Heart left ventricle (tissue), 16 donors: Measurements from ENCODE around the gene KRT9. TPM values are rescaled to one million over a fixed set of nuclear protein-coding genes. Genes with fewer than 3 reads are reported as not detected.
A peak's percentile ranks its signal among the peaks of the same experiment; 100 is the strongest.

Experiments used
- ATAC-seq, 4 donors: fragments of 200-7000 bp; cut with Tn5 transposase; one replicate each; pipeline ENCODE4 v1.9.1; 2020 to 2022; ENCODE audit warnings: moderate library complexity in 4 of 4, mild to moderate bottlenecking in 3 of 4, moderate number of reproducible peaks in 1 of 4
- DNase-seq, 5 donors: peaks; one replicate each; pipeline ENCODE4 v3.0.0-alpha.2; 2020
- H3K27ac ChIP-seq, 12 donors: fragments of 200-600 bp; sonication (generic) in 4 of 12; one replicate each; pipeline versions ENCODE4 v1.5.0 to v1.8.0; 2016 to 2022; ENCODE audit warnings: mild to moderate bottlenecking in 2 of 12
- H3K27me3 ChIP-seq, 9 donors: fragments of 200-600 bp; sonication (generic) in 2 of 9; one replicate each; pipeline versions ENCODE4 v1.5.1 to v1.8.0; 2016 to 2022; ENCODE audit warnings: mild to moderate bottlenecking in 3 of 9
- H3K36me3 ChIP-seq, 9 donors: fragments of 200-600 bp; sonication (generic) in 2 of 9; one replicate each; pipeline versions ENCODE4 v1.5.0 to v1.8.0; 2018 to 2022; ENCODE audit warnings: mild to moderate bottlenecking in 2 of 9
- H3K4me1 ChIP-seq, 12 donors: fragments of 200-600 bp; sonication (generic) in 4 of 12; one replicate each; pipeline versions ENCODE4 v1.5.0 to v1.8.0; 2016 to 2022; ENCODE audit warnings: mild to moderate bottlenecking in 3 of 12
- H3K4me3 ChIP-seq, 12 donors: fragments of 200-600 bp; sonication (generic) in 4 of 12; one replicate each; pipeline versions ENCODE4 v1.5.0 to v1.8.0; 2017 to 2022; ENCODE audit warnings: mild to moderate bottlenecking in 9 of 12, moderate library complexity in 4 of 12
- H3K9me3 ChIP-seq, 12 donors: fragments of 200-600 bp; sonication (generic) in 4 of 12; one replicate each; pipeline versions ENCODE4 v1.5.0 to v1.8.0; 2016 to 2022; ENCODE audit warnings: mild to moderate bottlenecking in 1 of 12
- POLR2A ChIP-seq, 2 donors: fragments of 450-650 bp; IDR thresholded peaks; one replicate each; pipeline ENCODE4 v1.6.1; 2017; ENCODE audit warnings: antibody characterized with exemption in 2 of 2, mild to moderate bottlenecking in 2 of 2, moderate library complexity in 2 of 2
- WGBS, 4 donors: extraction: QIAGEN DNeasy Blood & Tissue Kit in 2 of 4; methylation state at CpG; one replicate each; pipeline versions ENCODE4 v1.1.5 to v1.1.7; 2013 to 2018; 5-methylcytosine and 5-hydroxymethylcytosine counted together
- intact Hi-C, 10 donors: fragments of 100-400 bp; cut with DNase I; formaldehyde crosslinking; loops; one replicate each; pipeline versions ENCODE4 v1.11.1 to v1.14.2; 2022
- polyA plus RNA-seq, 2 donors: library from polyadenylated mRNA; stranded (reverse); fragments of 200-250 nt; gene quantifications; one replicate each; pipeline ENCODE4 v1.2.3, GENCODE V29; 2013
- total RNA-seq, 9 donors: library from RNA; depleted of rRNA in 2 of 9; stranded (reverse); fragments of >200 nt in 2 of 9; fragmentation: NEBNext Ultra II Directional in 3 of 9; extraction: Animal tissue kit (Norgen Biotek cat#: 25700) in 3 of 9; gene quantifications; one replicate each; pipeline versions ENCODE4 v1.1.0 to v1.2.4, GENCODE V29; 2016 to 2023
- TF ChIP-seq, protein P1 (sequence below), 12 donors: fragments of 200-600 bp; sonication (generic) in 4 of 12; IDR thresholded peaks; one replicate each; pipeline versions ENCODE4 v1.5.0 to v1.8.0; 2018 to 2022; ENCODE audit warnings: antibody characterized with exemption in 12 of 12, mild to moderate bottlenecking in 5 of 12
- donor health status: ischemic (EF 13 %, LVEDD 7.1; RV severe dilation, severe dysfunction).
- donor health status: healthy with polysubstance abuse.
- donor health status: DM: no; HTN: yes; CAD: no.
- donor health status: DM: no; HTN: no; CAD: no.
- donor health status: ischemic (EF 25% LVEDD 6.9; RV normal size, moderate dysfunction).
- donor health status: ischemic (EF 25% LVEDD 5.7; RV mildly dilated, moderate dysfunction).
- donor health status: healthy.
- donor health status: DM: yes; HTN: yes; CAD: no.
- donor health status: ischemic (EF 35%, LVEDD 5.7; RV mildly dilated, moderate dysfunction).
- donor health status: nonischemic (EF 11% LVEDD 7.7; RV severe dilation, severe dysfunction).
- donor health status: DM: yes; HTN: yes; CAD: no.
- donor health status: PGD.
- donor health status: ischemic (EF 29% LVEDD 5.4; RV normal size, mild dysfunction).
- donor health status: nonischemic (EF 23%, LVEDD 6.1; RV moderate dilation, normal function).

The KRT9 gene
- total and polyA plus RNA-seq, 11 donors, result not detected

DNA sequence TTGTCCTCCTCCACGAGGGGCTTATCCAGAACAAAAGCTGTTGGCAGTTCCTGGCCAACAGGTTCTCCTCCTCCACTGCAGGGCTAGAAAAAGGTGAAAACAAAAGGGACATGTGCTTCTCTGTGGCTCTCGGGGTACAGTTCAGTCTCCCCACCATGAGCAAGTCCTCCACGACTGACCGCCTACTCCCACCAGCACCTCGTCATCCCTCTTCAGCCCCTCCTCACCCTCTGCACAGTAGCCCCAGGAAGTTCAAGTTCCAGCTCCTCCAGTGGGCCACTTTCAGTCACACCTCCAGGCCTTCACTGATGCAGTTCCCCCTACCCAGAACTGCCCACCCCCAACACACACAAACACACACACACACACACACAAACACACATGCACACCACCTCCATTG, 19.4 kb downstream of the KRT9 start:
- no peak for DNase-seq
- 79 to 99% (median 86%) methylated on average over 5 of the region's 5 CpGs for WGBS, 4 donors
- Histone ChIP-seq H3K36me3 (no peaks in the 10 kb centered on the region), H3K27ac (no peak overlapping the region), H3K4me3 (no peak overlapping the region), H3K9me3 (no peaks in the 10 kb centered on the region), H3K4me1 (peaks cover 0 to 20% (median 10%) of the 10 kb centered on the region in 12 donors), H3K27me3 (peaks cover 0 to 42% (median 2%) of the 10 kb centered on the region in 9 donors)
- TF ChIP-seq, protein P1, sequence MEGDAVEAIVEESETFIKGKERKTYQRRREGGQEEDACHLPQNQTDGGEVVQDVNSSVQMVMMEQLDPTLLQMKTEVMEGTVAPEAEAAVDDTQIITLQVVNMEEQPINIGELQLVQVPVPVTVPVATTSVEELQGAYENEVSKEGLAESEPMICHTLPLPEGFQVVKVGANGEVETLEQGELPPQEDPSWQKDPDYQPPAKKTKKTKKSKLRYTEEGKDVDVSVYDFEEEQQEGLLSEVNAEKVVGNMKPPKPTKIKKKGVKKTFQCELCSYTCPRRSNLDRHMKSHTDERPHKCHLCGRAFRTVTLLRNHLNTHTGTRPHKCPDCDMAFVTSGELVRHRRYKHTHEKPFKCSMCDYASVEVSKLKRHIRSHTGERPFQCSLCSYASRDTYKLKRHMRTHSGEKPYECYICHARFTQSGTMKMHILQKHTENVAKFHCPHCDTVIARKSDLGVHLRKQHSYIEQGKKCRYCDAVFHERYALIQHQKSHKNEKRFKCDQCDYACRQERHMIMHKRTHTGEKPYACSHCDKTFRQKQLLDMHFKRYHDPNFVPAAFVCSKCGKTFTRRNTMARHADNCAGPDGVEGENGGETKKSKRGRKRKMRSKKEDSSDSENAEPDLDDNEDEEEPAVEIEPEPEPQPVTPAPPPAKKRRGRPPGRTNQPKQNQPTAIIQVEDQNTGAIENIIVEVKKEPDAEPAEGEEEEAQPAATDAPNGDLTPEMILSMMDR (IDR thresholded peaks at IDR 0.05), result no peak
- no peak for TF ChIP-seq POLR2A (IDR thresholded peaks at IDR 0.05)
- no peak for ATAC-seq
- intact Hi-C loops, result loop anchor here in 4 of 10 donors (5.0 to 10.0 kb wide), 3 partner anchors 95 to 938 kb away; no protein-coding TSS in a partner anchor

DNA sequence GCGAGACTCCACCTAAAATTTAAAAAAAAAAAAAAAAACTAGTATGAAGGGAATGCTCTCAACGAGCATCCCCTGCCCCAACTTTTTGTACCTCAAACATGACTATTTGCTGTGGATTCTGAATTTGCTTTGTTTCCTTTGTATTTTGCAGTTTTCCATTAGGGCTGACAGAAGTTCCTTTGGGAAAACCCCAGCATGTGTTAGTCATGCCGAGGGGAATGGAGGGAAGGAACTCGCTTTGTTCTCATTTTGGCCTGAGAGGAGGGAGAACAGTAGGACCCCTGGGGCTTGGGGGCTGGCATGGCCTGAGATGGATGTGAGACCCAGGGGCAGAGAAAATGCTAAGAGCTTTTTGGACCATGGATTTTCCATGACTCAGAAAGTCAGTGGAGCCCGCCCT, 20.5 kb downstream of the KRT9 start:
- intact Hi-C loops, result loop anchor here in 4 of 10 donors (5.0 to 10.0 kb wide), 3 partner anchors 96 to 937 kb away; no protein-coding TSS in a partner anchor

DNA sequence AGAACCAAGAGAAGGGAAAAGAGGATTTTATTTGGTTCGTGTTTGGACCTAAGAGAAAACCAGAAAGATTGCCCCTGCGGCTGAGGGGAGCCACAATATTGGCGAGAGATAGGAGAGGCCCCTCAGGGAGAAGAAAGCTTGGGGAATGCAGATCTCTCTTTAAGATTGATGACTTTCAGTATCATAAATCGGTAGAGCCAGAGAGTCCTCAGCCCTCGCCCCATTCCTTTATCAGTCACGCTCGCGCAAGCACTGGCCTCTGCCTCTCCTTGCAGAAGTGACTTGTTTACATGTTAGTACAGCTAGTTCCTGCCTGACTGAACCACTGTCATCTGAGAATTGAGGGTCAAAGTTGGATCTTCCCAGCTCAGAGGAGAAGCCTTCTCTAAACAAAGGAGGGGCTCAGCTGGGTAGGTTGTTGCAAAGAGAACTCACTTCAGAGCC, 22.2 kb downstream of the KRT9 start:
- peaks cover 0 to 20% (median 10%) of the 10 kb centered on the region in 12 donors for H3K4me1 ChIP-seq
- H3K36me3 ChIP-seq, result no peaks in the 10 kb centered on the region
- TF ChIP-seq POLR2A (IDR thresholded peaks at IDR 0.05), result no peak
- TF ChIP-seq, protein P1 (IDR thresholded peaks at IDR 0.05), result no peak
- H3K4me3 ChIP-seq, result no peak overlapping the region
- ATAC-seq, result no peak
- peak overlapping the region in 1 of 12 donors; percentile 54 for H3K27ac ChIP-seq
- DNase-seq, result no peak
- H3K27me3 ChIP-seq, result peaks cover 0 to 19% (median 0%) of the 10 kb centered on the region in 9 donors
- intact Hi-C loops, result loop anchor here (1.0 to 10.0 kb wide), 16 partner anchors 98 to 935 kb away; no protein-coding TSS in a partner anchor
- H3K9me3 ChIP-seq, result peaks cover 0 to 10% (median 1%) of the 10 kb centered on the region in 12 donors
- WGBS, 4 donors, result 71 to 82% (median 77%) methylated on average over 8 of the region's 8 CpGs

More for the DNA sequence above, 20.5 kb downstream of the KRT9 start:
- Histone ChIP-seq H3K4me1 (peaks cover 0 to 20% (median 10%) of the 10 kb centered on the region in 12 donors), H3K27ac (no peak overlapping the region), H3K9me3 (peaks cover 0 to 8% (median 1%) of the 10 kb centered on the region in 12 donors), H3K36me3 (no peaks in the 10 kb centered on the region), H3K4me3 (no peak overlapping the region), H3K27me3 (peaks cover 0 to 32% (median 0%) of the 10 kb centered on the region in 9 donors)
- no peak for TF ChIP-seq POLR2A (IDR thresholded peaks at IDR 0.05)
- TF ChIP-seq, protein P1 (IDR thresholded peaks at IDR 0.05), result no peak
- DNase-seq (no peak), ATAC-seq (no peak)
- 67 to 70% (median 69%) methylated on average over 5 of the region's 5 CpGs for WGBS, 4 donors

DNA sequence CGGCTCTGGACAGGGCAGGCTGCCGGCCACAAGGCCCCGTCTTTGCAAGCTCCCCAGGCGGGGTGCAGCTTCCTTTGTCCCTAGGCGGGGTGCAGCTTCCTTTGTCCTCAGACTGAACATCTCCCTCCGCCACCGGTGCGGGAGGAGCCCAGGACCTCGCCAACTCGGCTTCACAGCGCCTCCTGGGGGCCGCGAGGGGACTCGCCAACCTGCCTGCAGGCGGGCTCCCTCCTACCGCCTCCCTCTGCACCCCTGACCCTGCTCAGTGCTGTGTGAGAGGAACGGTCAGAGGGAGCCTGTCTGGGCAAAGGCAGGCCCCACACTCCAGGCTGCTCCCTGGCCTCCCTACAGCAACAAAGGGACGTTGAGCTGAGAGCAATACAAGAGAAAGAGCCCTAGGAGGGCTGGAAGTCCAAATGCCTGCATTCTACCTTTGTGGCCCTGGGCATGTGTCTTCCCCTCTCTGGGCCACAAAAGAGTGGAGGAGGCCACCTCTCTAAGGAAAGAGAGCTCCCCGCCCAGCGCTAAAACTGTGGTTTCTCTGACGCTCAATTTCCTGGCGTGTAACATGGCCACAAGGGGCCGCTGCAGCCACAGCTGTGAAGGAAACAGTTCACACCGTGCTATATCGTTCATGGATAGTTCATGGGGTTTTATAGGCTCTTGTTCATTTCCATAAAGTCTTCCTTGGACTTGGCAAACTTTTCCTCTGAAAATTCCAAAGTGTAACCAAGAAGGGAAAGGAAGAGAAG, 22.8 kb downstream of the KRT9 start:
- peaks cover 0 to 20% (median 10%) of the 10 kb centered on the region in 12 donors for H3K4me1 ChIP-seq
- H3K36me3 ChIP-seq, result no peaks in the 10 kb centered on the region
- peaks cover 0 to 19% (median 2%) of the 10 kb centered on the region in 9 donors for H3K27me3 ChIP-seq
- WGBS, 4 donors, result 1 to 3% (median 2%) methylated on average over 20 to 25 of the region's 25 CpGs
- H3K27ac ChIP-seq, result peak overlapping the region in 2 of 12 donors; percentile 10 to 54
- H3K4me3 ChIP-seq, result peak overlapping the region in 10 of 12 donors; percentile 18 to 42 (median 29)
- peak; percentile 70 to 90 (median 77) for DNase-seq
- intact Hi-C loops, result loop anchor here (1.0 to 10.0 kb wide), 14 partner anchors 99 to 746 kb away; no protein-coding TSS in a partner anchor
- H3K9me3 ChIP-seq, result peaks cover 0 to 10% (median 1%) of the 10 kb centered on the region in 12 donors
- TF ChIP-seq POLR2A (IDR thresholded peaks at IDR 0.05), result no peak
- TF ChIP-seq, protein P1 (IDR thresholded peaks at IDR 0.05), result peak; percentile 78 to 93 (median 83)
- ATAC-seq, result peak; percentile 90 to 92 (median 90)
